Effector CD4-positive, alpha-beta T cell (primary cell): ENCODE results near the gene TCF19.
"Not testable (repeated sequence)": the region's sequence is repeated elsewhere in the genome, so short reads cannot be mapped to it uniquely, and the experiment has no call there.

Source experiments
- DNase-seq: peaks from one replicate; pipeline ENCODE4 v3.0.0-alpha.2; 2020

TCF19 gene

GRCh38 chr6:31162463-31163165, 4.2 kb downstream of the TCF19 start:
- no peak for DNase-seq

GRCh38 chr6:31163922-31164321, 5.5 kb downstream of the TCF19 start:
- DNase-seq = no peak

GRCh38 chr6:31164475-31165063, 6.2 kb downstream of the TCF19 start:
- DNase-seq = not testable (repeated sequence)

- DNase-seq = not testable (repeated sequence)
These were observed 6.9 kb downstream of the TCF19 start for GRCh38 chr6:31165064-31165832.

GRCh38 chr6:31165986-31166385, 7.6 kb downstream of the TCF19 start:
- no peak for DNase-seq

- no peak for DNase-seq
These were observed 10.2 kb downstream of the TCF19 start for GRCh38 chr6:31168606-31169005.

- no peak for DNase-seq
These were observed 10.9 kb downstream of the TCF19 start for GRCh38 chr6:31169123-31169857.

GRCh38 chr6:31169858-31170599, 11.6 kb downstream of the TCF19 start:
- DNase-seq = not testable (repeated sequence)

GRCh38 chr6:31170600-31170881, 12.2 kb downstream of the TCF19 start, which contains the start of gene POU5F1:
POU5F1 (minus strand) TSS chr6:31170682; CDS start chr6:31170620, 62 bp downstream.
- DNase-seq = no peak

- no peak for DNase-seq
These were observed 12.7 kb downstream of the TCF19 start for GRCh38 chr6:31170987-31171671.

GRCh38 chr6:31171931-31172905, 13.8 kb downstream of the TCF19 start:
- DNase-seq = no peak

- DNase-seq = no peak
These were observed 14.6 kb downstream of the TCF19 start for GRCh38 chr6:31172973-31173384.

- DNase-seq = no peak
These were observed 15.0 kb downstream of the TCF19 start for GRCh38 chr6:31173406-31173805.

GRCh38 chr6:31174378-31174777, 16.0 kb downstream of the TCF19 start:
- DNase-seq = no peak

- no peak for DNase-seq
These were observed 17.6 kb downstream of the TCF19 start for GRCh38 chr6:31175971-31176370.

- DNase-seq = no peak
These were observed 20.0 kb downstream of the TCF19 start for GRCh38 chr6:31178143-31179041.

GRCh38 chr6:31179042-31179386, 20.6 kb downstream of the TCF19 start:
- no peak for DNase-seq

- no peak for DNase-seq
These were observed 21.5 kb downstream of the TCF19 start for GRCh38 chr6:31179896-31180295.

GRCh38 chr6:31180500-31180899, 22.1 kb downstream of the TCF19 start:
- no peak for DNase-seq

- DNase-seq = not testable (repeated sequence)
These were observed 24.9 kb downstream of the TCF19 start for GRCh38 chr6:31183287-31183686.
